ENCODE results near the gene ATG9B.
A peak's percentile ranks its signal among the peaks of the same experiment; 100 is the strongest.

The ATG9B gene

DNA sequence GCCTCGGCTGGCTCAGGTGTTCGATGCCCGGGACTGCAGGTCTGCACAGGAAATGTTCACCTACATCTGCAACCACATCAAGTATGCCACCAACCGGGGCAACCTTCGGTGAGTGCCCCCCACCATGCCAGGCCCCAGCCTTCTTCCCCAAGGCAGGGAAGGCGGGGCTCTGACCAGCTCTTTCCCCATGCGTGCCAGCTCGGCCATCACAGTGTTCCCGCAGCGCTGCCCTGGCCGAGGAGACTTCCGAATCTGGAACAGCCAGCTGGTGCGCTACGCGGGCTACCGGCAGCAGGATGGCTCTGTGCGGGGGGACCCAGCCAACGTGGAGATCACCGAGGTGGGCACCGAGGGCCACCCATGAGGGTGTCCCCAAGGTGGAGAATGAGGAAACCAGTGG lies 26.0 kb downstream of the ATG9B start:
- DNase-seq: no peak

DNA sequence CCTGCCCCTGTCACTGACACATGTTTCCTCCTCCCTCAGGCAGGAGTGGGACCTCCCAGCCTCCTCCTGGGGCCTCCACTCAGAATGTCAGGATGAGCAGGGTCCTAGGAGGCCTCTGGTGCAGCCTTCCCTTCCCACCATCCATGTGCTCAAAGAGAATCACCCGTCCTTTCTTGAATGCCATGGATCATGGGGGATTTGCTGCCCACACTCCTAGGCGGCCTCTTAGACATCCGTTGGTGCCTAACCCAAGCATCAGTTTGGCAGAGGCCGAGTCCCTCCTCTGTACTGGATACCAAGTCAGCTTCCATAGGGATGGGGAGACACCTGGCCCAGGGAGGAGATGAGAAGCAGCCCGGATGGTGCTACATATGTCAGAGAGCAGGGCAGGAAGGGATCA lies 26.5 kb downstream of the ATG9B start:
- no peak for DNase-seq

- DNase-seq: no peak
Observed at GRCh38 chr7:150997075-150997511, 27.2 kb downstream of the ATG9B start.

- no peak for DNase-seq
Observed at GRCh38 chr7:150996376-150997074, 27.8 kb downstream of the ATG9B start.

DNA sequence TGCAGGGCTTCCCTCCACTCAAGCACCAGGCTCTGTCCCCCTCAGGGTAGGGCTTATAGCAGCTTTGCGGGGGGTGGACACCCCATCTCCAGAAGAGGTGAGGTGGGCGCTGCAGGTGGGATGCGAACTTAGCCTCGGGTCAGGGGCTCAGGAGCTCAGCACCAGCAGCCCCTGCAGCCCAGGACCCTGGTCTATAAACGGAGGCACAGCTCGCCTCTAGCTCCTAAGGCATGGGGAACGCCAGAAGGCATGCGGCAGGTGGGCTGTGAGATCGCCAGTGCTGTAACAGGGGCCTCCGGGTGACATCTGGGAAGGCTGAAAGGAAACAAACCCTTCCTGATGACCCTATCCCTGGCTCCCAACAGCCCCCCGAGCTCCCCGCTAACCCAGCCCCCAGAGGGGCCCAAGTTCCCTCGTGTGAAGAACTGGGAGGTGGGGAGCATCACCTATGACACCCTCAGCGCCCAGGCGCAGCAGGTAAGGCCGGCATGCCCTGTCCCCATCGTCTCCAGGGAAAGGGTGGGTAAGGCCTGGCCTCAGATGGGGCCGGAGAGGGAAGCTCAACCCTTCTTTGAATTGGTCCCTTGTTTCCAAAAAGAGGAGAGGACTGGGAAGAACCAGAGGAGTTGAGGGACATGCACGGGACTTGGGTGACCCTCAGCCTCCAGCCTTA lies 29.3 kb downstream of the ATG9B start:
- DNase-seq: no peak

- peak; percentile 97 for DNase-seq
Observed at GRCh38 chr7:150994141-150994837, 30.0 kb downstream of the ATG9B start.

GRCh38 chr7:150993511-150993910 lies 30.8 kb downstream of the ATG9B start:
- no peak for DNase-seq

DNA sequence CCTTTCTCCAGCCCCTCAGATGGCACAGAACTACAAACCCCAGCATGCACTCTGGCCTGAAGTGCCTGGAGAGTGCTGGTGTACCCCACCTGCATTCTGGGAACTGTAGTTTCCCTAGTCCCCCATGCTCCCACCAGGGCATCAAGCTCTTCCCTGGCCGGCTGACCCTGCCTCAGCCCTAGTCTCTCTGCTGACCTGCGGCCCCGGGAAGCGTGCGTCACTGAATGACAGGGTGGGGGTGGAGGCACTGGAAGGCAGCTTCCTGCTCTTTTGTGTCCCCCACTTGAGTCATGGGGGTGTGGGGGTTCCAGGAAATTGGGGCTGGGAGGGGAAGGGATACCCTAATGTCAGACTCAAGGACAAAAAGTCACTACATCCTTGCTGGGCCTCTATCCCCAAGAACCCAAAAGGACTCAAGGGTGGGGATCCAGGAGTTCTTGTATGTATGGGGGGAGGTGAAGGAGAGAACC lies 31.4 kb downstream of the ATG9B start:
- DNase-seq: peak; percentile 80

DNA sequence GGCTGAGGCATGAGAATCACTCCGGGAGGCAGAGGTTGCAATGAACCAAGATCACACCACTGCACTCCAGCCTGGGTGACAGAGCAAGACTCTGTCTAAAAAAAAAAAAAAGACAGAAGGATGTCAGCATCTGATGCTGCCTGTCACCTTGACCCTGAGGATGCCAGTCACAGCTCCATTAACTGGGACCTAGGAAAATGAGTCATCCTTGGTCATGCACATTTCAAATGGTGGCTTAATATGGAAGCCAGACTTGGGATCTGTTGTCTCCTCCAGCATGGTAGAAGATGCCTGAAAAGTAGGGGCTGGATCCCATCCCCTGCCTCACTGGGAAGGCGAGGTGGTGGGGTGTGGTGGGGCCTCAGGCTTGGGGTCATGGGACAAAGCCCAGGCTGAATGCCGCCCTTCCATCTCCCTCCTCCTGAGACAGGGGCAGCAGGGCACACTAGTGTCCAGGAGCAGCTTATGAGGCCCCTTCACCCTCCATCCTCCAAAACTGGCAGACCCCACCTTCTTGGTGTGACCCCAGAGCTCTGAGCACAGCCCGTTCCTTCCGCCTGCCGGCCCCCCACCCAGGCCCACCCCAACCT lies 32.1 kb downstream of the ATG9B start:
- no peak for DNase-seq

DNA sequence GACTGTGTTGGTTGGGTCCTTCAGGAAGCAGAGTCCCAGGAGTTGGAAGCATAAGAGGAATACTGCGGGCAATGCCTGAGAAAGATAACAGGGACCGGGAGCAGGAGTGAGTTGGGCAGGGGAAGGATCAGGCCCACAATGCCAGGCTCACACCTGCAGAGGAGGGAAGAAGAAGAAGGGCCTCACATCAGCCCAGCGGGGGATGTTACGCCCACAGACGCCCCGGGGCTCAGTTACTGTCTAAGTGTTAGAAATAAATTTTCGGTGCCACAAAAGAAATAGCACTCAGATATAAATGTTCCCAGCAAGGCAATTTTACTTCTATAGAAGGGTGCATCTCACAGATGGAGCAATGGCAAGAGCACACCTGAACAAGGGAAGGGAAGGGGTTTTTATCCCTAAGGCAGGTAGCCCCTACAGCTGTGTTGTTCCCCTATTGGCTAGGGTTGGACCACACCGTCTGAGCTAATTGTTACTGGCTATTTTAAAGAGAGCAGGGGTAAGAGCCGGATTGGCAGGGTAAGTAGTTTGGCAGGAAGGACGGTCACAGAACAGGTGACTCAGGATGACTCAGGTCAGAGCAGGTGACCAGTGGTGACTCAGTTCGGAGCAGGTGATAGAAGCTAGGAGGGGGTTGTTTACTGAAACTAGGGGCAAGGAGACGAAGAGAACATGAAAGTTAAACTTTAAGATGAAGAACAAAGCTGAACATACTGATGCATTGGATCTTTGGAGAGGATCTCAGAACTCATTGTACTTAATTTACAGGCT lies 33.7 kb downstream of the ATG9B start, which contains the start of gene NOS3:
TSS of gene NOS3 (plus strand) at position 602 of the 771 bp plus-strand sequence. CDS start 2,787 bp downstream, outside the sequence.
- DNase-seq: peak; percentile 44

GRCh38 chr7:150989456-150989855 lies 34.8 kb downstream of the ATG9B start:
- DNase-seq: no peak

GRCh38 chr7:150988230-150989226 lies 35.8 kb downstream of the ATG9B start:
- peak; percentile 79 for DNase-seq

- DNase-seq: no peak
Observed at GRCh38 chr7:150986556-150986955, 37.7 kb downstream of the ATG9B start.

GRCh38 chr7:150986099-150986512 lies 38.2 kb downstream of the ATG9B start:
- DNase-seq: peak; percentile 86

DNA sequence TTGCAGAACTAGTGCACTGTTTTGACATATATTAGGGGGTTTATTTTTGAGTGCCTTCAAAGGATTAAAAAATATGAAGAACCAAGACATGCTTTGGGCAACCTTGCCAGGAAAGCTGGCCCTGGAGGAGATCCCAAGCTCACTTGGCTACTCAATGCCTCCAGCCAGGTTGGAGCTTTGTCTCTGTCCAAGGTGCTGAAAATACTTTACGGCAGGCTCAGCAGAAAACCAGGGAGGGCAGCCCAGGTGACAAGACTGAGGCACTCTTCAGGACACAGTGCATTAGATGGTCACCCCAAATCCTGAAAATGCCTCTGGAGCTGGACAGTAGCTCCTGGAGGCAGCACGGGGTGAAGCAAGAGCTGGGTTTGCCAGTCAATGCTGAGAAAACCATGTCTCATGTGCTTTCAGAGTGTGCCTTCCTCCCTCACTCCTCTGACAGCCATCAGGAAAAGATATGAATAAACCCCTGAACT lies 40.4 kb downstream of the ATG9B start:
- peak; percentile 71 for DNase-seq

GRCh38 chr7:150982351-150982750 lies 41.9 kb downstream of the ATG9B start:
- DNase-seq: no peak

- DNase-seq: no peak
Observed at GRCh38 chr7:150981644-150982043, 42.6 kb downstream of the ATG9B start.

DNA sequence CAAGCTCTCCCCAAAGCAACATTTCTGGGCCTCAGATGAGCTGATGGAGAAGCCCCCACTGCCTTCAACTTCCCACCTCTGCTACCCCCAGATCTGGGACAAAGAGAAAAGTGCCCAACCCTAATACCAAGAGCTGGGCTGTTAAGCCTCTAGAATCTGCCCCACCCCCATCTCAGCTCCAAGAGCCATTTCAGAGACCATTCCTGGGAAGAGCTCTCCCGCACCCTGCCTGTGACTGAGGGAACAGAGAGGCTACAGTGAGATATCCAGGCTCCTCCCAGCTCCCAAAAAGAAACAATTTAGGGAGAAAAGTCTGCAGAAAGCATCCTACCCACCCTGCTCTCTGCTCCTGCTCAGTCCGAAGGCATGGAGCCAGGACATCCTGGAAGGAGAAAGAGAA lies 43.6 kb downstream of the ATG9B start:
- no peak for DNase-seq

GRCh38 chr7:150979713-150980390 lies 44.4 kb downstream of the ATG9B start:
- DNase-seq: no peak

DNA sequence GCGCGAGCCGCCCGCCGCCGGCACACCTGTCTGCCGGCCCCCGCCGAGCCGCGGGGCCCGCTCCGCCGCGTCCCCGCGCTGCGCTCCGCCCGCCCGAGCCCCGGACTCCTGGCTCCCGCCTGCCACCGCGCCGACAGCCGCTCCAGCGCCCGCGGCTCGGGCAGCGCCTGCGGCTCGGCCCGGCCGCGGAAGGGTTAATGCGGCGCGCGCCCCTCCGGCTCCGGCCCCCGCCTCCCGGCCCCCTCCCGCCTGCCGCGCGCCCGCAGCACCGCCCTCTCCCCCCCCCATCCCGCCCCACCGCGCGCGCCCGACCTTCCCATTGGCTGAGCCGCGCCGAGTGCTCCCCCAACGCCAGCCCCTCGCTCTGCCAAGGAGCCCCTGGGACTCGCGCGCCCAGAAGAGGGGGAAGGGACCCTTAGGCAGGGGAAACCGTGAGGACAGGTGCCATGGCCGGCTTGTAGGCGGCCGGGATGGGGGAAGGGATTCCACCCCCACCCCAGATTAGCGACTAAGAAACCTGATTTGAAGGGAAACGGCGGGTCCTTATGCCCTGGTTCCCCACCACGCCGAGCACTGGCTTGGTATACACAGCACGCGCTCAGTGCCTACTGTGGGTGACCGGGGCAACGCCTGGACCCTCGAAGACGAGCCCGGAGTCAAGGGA lies 46.0 kb downstream of the ATG9B start, which contains the start of gene KCNH2:
TSS of gene KCNH2 (minus strand) at position 196 of the 664 bp plus-strand sequence. CDS start 408 bp downstream, outside the sequence.
- peak; percentile 55 for DNase-seq
